GM19328 (cell line): Measurements from ENCODE around the gene HPRT1.

Experiments used
- ATAC-seq: cut with Tn5 transposase; IDR thresholded peaks from one replicate; pipeline ENCODE4 v1.9.1; 2021; ENCODE audit warnings: mild to moderate bottlenecking, moderate library complexity; ENCODE audit not compliant: unreplicated experiment

Gene HPRT1

GRCh38 chrX:134542485-134542884 is 82.5 kb downstream of the HPRT1 start:
- ATAC-seq: no peak

- no peak for ATAC-seq
Measured at GRCh38 chrX:134543288-134543687, 83.3 kb downstream of the HPRT1 start.

- no peak for ATAC-seq
Measured at GRCh38 chrX:134544135-134544512, 84.2 kb downstream of the HPRT1 start.

DNA sequence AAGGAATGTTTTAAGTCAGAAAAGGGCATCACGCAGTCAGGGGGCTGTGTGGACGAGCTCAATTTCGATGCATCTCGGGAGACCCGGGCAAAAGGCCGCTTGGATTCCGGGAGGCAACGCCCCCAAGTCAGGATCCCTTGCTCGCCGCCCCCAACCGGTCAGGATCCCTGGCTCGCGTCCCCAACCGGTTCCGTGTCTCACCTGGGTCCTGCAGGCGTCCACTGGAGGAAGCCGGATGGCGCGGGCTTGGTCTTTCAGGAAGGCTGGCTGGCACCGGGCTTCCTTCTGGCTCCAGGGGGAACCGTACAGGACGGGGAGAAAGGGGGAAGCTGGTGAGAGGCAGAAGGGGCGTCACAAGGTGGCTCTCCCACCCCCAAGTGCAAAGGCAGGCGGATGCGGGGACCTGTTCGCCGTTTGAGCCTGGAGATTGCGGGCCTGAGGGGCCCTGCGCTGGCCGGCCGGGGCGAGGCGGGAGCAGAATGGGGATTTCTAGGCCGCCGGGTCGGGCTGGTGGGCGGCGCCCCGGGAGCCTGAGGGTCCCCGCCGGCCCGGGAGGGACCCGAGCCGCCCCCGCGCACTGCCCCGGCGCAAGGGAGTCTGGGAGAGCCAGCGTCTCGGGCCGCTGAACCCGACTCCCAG is 84.7 kb downstream of the HPRT1 start:
- ATAC-seq: no peak

- no peak for ATAC-seq
Measured at GRCh38 chrX:134545510-134545909, 85.5 kb downstream of the HPRT1 start.

DNA sequence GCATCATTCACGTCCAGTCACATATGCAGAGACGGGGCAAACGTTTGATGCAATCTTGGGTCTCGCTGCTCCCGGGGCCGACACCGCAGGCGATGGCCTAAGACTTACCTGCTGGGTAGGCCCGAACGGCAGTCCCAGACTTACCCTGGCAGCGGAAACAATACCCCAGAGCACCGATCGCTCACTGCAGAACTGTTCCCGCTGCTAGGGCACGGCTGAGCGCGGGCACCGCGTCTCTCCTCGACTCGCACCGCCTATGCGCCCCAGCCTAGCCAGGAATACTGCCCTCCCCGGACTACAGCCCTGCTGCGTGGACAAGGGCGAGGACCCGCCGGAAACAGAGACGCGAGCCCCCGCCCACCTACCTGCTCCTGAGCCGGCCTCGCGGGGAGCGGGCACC is 86.2 kb downstream of the HPRT1 start:
- ATAC-seq: no peak

DNA sequence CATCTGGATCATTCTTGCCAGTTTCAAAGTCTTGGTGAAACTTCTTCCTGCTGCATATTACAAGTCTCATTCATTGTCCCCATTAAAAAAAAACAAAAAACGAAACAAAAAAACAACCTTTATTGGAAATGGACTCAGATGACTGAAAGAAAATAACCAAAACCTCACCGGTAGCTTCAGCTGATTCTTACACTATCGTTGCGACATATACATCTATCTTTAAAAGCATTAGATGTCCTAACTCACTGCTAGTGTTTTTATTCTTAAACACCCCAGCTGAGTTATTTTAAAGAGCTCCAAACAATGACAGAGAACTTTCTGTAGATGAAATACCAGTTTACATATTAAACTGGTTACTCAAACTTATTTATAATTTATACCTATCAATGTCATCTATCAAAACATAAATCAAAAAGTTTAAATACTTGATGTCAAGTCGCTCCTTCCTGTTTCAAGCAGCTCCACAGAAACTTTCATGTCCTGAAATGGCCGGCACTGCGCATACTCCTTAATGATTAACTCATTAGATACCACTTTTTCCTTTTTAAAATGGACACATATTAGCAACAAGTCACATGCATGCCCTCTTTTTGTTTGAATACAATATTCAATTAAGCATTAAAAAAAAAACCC is 87.2 kb downstream of the HPRT1 start:
- no peak for ATAC-seq

- no peak for ATAC-seq
Measured at GRCh38 chrX:134548257-134549201, 88.6 kb downstream of the HPRT1 start.
